Osteoblast (primary cell): ENCODE data around the gene VCX3A. TPM values are rescaled to one million over a fixed set of nuclear protein-coding genes. Genes with fewer than 3 reads are reported as not detected.
"Not testable (repeated sequence)": the region's sequence is repeated elsewhere in the genome, so short reads cannot be mapped to it uniquely, and the experiment has no call there.

Source experiments
- DNase-seq: peaks from one replicate; pipeline ENCODE4 v3.0.0; 2011; ENCODE audit warnings: low spot score, mixed read lengths; ENCODE audit not compliant: insufficient read length; ENCODE audit errors: missing footprints
- H2AFZ ChIP-seq: 2 replicates; pipeline ENCODE4 v1.6.0; 2011; ENCODE audit warnings: mild to moderate bottlenecking, low read length
- H3K27ac ChIP-seq: 2 replicates; pipeline ENCODE4 v1.5.1; 2011; ENCODE audit warnings: mild to moderate bottlenecking, low read depth, low read length, moderate library complexity
- H3K27me3 ChIP-seq: 2 replicates; pipeline ENCODE4 v1.6.0; 2012; ENCODE audit warnings: mild to moderate bottlenecking, control low read depth, inconsistent platforms, low read length, moderate library complexity; ENCODE audit not compliant: insufficient read depth
- H3K36me3 ChIP-seq: 2 replicates; pipeline ENCODE4 v1.5.1; 2011; ENCODE audit warnings: mild to moderate bottlenecking, low read length, control low read depth, moderate library complexity; ENCODE audit not compliant: insufficient read depth
- H3K4me1 ChIP-seq: 2 replicates; pipeline ENCODE4 v1.5.1; 2011; ENCODE audit warnings: mild to moderate bottlenecking, low read length, control low read depth, moderate library complexity; ENCODE audit not compliant: insufficient read depth
- H3K4me2 ChIP-seq: 2 replicates; pipeline ENCODE4 v1.6.0; 2011; ENCODE audit warnings: mild to moderate bottlenecking, low read length; ENCODE audit not compliant: insufficient read depth
- H3K4me3 ChIP-seq: fragments of 200-600 bp; sonication (generic); 3 replicates; pipeline ENCODE4 v1.5.1; 2012; ENCODE audit warnings: mild to moderate bottlenecking, low read length, inconsistent platforms; ENCODE audit not compliant: insufficient read depth
- H3K79me2 ChIP-seq: 2 replicates; pipeline ENCODE4 v1.6.0; 2012; ENCODE audit warnings: mild to moderate bottlenecking, low read length, control low read depth, inconsistent platforms; ENCODE audit not compliant: insufficient read depth
- H3K9me3 ChIP-seq: 2 replicates; pipeline ENCODE4 v1.5.1; 2011; ENCODE audit warnings: low read depth, low read length, control low read depth
- H4K20me1 ChIP-seq: 2 replicates; pipeline ENCODE4 v1.6.0; 2012; ENCODE audit warnings: mild to moderate bottlenecking, low read length, control low read depth; ENCODE audit not compliant: insufficient read depth
- CTCF ChIP-seq: IDR thresholded peaks from 2 replicates; pipeline ENCODE4 v1.5.1; 2011; ENCODE audit warnings: mild to moderate bottlenecking, low read depth, low read length, moderate library complexity; ENCODE audit errors: extremely low read depth
- total RNA-seq: library from RNA; depleted of rRNA; stranded (reverse); fragments of >200 nt; gene quantifications from 2 replicates; pipeline ENCODE4 v1.2.3, GENCODE V29; 2012

Gene VCX3A
- total RNA-seq, result not detected in 2 replicates

- H4K20me1 ChIP-seq, H3K27me3 ChIP-seq, H2AFZ ChIP-seq, H3K4me2 ChIP-seq, H3K4me1 ChIP-seq, H3K27ac ChIP-seq, H3K9me3 ChIP-seq, H3K79me2 ChIP-seq, H3K4me3 ChIP-seq, H3K36me3 ChIP-seq, DNase-seq: not testable (repeated sequence)
These were observed at the start of gene VCX3A for GRCh38 chrX:6535018-6535417. VCX3A (minus strand) TSS chrX:6535118; CDS start chrX:6534497, 621 bp downstream.

GRCh38 chrX:6574762-6575161 is 39.8 kb upstream of the VCX3A start:
- Histone ChIP-seq H3K27me3 (no peaks in the 10 kb centered on the region), H3K4me2 (no peak overlapping the region), H4K20me1 (no peaks in the 10 kb centered on the region), H3K4me1 (no peaks in the 10 kb centered on the region), H2AFZ (no peak overlapping the region), H3K36me3 (no peaks in the 10 kb centered on the region), H3K9me3 (no peaks in the 10 kb centered on the region), H3K79me2 (no peaks in the 10 kb centered on the region), H3K4me3 (no peak overlapping the region), H3K27ac (no peak overlapping the region)
- no peak for DNase-seq
- TF ChIP-seq CTCF, result no peak

- H3K79me2 ChIP-seq, result no peaks in the 10 kb centered on the region
- no peaks in the 10 kb centered on the region for H3K36me3 ChIP-seq
- H4K20me1 ChIP-seq, result no peaks in the 10 kb centered on the region
- H3K4me2 ChIP-seq, result no peak overlapping the region
- H3K27ac ChIP-seq, result no peak overlapping the region
- no peak for TF ChIP-seq CTCF
- no peaks in the 10 kb centered on the region for H3K27me3 ChIP-seq
- H3K4me1 ChIP-seq, result no peaks in the 10 kb centered on the region
- H3K9me3 ChIP-seq, result no peaks in the 10 kb centered on the region
- no peak overlapping the region for H2AFZ ChIP-seq
- H3K4me3 ChIP-seq, result no peak overlapping the region
- no peak for DNase-seq
These were observed 33.1 kb upstream of the VCX3A start for GRCh38 chrX:6568031-6568430.

- Histone ChIP-seq H3K79me2 (no peaks in the 10 kb centered on the region), H3K4me2 (no peak overlapping the region), H3K36me3 (no peaks in the 10 kb centered on the region), H3K27ac (no peak overlapping the region), H4K20me1 (no peaks in the 10 kb centered on the region), H3K4me3 (no peak overlapping the region), H3K9me3 (peaks cover 2% of the 10 kb centered on the region), H2AFZ (no peak overlapping the region), H3K27me3 (no peaks in the 10 kb centered on the region), H3K4me1 (no peaks in the 10 kb centered on the region)
- no peak for DNase-seq
- TF ChIP-seq CTCF, result no peak
These were observed 24.1 kb upstream of the VCX3A start for GRCh38 chrX:6558979-6559378.
